HepG2 (cell line): ENCODE data around the gene UGT1A7. TPM values are rescaled to one million over a fixed set of nuclear protein-coding genes. Genes with fewer than 3 reads are reported as not detected.

ENCODE experiments used
- ATAC-seq: fragments of 200-7000 bp; cut with Tn5 transposase; 3 replicates; pipeline ENCODE4 v1.9.1; 2020; ENCODE audit warnings: mild to moderate bottlenecking, moderate library complexity
- BruUV-seq: library from RNA; stranded (reverse); fragments of 400-500 nt; replicated peaks from 2 replicates; lab custom pipeline; 2021; lab: Mats Ljungman, UMichigan
- CTCF ChIA-PET: fragments of 300-600 bp; formaldehyde crosslinking; extraction: SDS; loops from one replicate; lab custom pipeline; 2021; ENCODE audit warnings: low total read pairs, inconsistent platforms, low intra/inter-chr PET ratio; lab: Yijun Ruan, JAX
- POLR2A ChIA-PET: fragments of 350-600 bp; sonication (Branson Sonifier 250); formaldehyde crosslinking; loops from one replicate; lab custom pipeline; 2020; ENCODE audit warnings: antibody characterized with exemption, inconsistent platforms; lab: Yijun Ruan, JAX
- DNase-seq: peaks from one replicate; pipeline ENCODE4 v3.0.0-alpha.2; 2015; ENCODE audit warnings: low spot score
- FAIRE-seq: peaks from 3 replicates; lab custom pipeline; 2011; peaks lifted over from hg19 to GRCh38; lab: Jason Lieb, UNC
- H2AFZ ChIP-seq: one replicate; pipeline ENCODE4 v1.6.1; 2011; ENCODE audit warnings: low read length, inconsistent platforms
- H3K27ac ChIP-seq: fragments of 300-600 bp; 3 replicates; pipeline ENCODE4 v1.8.0; 2011; ENCODE audit warnings: mixed run types, mild to moderate bottlenecking, mixed read lengths, low read length, inconsistent platforms; ENCODE audit not compliant: insufficient read depth; ENCODE audit errors: extremely low read length
- H3K27me3 ChIP-seq, 2 experiments: fragments of 200-600 bp in 1 of 2; 2 replicates in 1 of 2; 3 replicates in 1 of 2; pipeline versions ENCODE4 v1.6.0 to v1.8.0; 2011; ENCODE audit warnings: low read length in 2 of 2, mild to moderate bottlenecking in 2 of 2, moderate library complexity in 2 of 2, inconsistent platforms in 1 of 2; ENCODE audit not compliant: insufficient read depth in 2 of 2, control insufficient read depth in 1 of 2
- H3K36me3 ChIP-seq, 2 experiments: fragments of 200-600 bp in 1 of 2; replicated peaks in 1 of 2; 2 replicates in 1 of 2; 3 replicates in 1 of 2; pipeline versions ENCODE4 v1.5.1 to v1.8.0; 2011; ENCODE audit warnings: low read length in 2 of 2, inconsistent platforms in 1 of 2; ENCODE audit not compliant: insufficient read depth in 2 of 2, control insufficient read depth in 1 of 2
- H3K4me1 ChIP-seq: 2 replicates; pipeline ENCODE4 v1.5.1; 2012; ENCODE audit warnings: low read length, inconsistent platforms; ENCODE audit not compliant: insufficient read depth
- H3K4me2 ChIP-seq: 2 replicates; pipeline ENCODE4 v1.6.0; 2011; ENCODE audit warnings: low read depth, low read length, inconsistent platforms
- H3K4me3 ChIP-seq, 3 experiments: fragments of 200-600 bp in 1 of 3; sonication (generic), shearing (Covaris generic) in 1 of 3; replicated peaks in 1 of 3; 2 replicates each; pipeline ENCODE4 v1.5.1; 2011 to 2016; ENCODE audit warnings: low read length in 3 of 3, inconsistent platforms in 2 of 3, low read depth in 2 of 3, mild to moderate bottlenecking in 2 of 3, control low read depth in 1 of 3, mixed read lengths in 1 of 3; ENCODE audit not compliant: insufficient read depth in 1 of 3
- H3K79me2 ChIP-seq: one replicate; pipeline ENCODE4 v1.6.1; 2011; ENCODE audit warnings: low read length, inconsistent platforms; ENCODE audit not compliant: insufficient read depth
- H3K9ac ChIP-seq: 2 replicates; pipeline ENCODE4 v1.6.0; 2011; ENCODE audit warnings: mild to moderate bottlenecking, low read depth, low read length, inconsistent platforms; ENCODE audit not compliant: insufficient read depth
- H3K9me3 ChIP-seq: 2 replicates; pipeline ENCODE4 v1.5.1; 2012; ENCODE audit warnings: mild to moderate bottlenecking, low read length
- H4K20me1 ChIP-seq: 2 replicates; pipeline ENCODE4 v1.6.0; 2011; ENCODE audit warnings: inconsistent platforms, mild to moderate bottlenecking, low read length, moderate library complexity; ENCODE audit not compliant: insufficient read depth
- HES4 ChIP-seq: sonication (generic); formaldehyde crosslinking; IDR thresholded peaks from 2 replicates; pipeline ENCODE4 v1.9.0; 2021; ENCODE audit warnings: mild to moderate bottlenecking, missing genetic modification reagents, borderline replicate concordance
- IRF2 ChIP-seq: IDR thresholded peaks from 2 replicates; pipeline ENCODE4 v1.6.1; 2018; ENCODE audit warnings: missing genetic modification reagents, missing compliant biosample characterization
- MTA3 ChIP-seq: sonication (generic); formaldehyde crosslinking; IDR thresholded peaks from 2 replicates; pipeline ENCODE4 v1.4.0; 2020; ENCODE audit warnings: missing genetic modification reagents
- SP140L ChIP-seq: sonication (generic); formaldehyde crosslinking; IDR thresholded peaks from 2 replicates; pipeline ENCODE4 v1.4.0; 2020; ENCODE audit warnings: missing genetic modification reagents, borderline replicate concordance
- ZNF317 ChIP-seq: sonication (generic); formaldehyde crosslinking; IDR thresholded peaks from 2 replicates; pipeline ENCODE4 v1.5.0; 2020; ENCODE audit warnings: mild to moderate bottlenecking, missing genetic modification reagents
- ZSCAN29 ChIP-seq: sonication (generic); formaldehyde crosslinking; conservative IDR thresholded peaks from 2 replicates; pipeline ENCODE4 v1.4.0; 2020; ENCODE audit warnings: mild to moderate bottlenecking, missing genetic modification reagents
- WGBS: methylation state at CpG from one replicate; pipeline ENCODE4 v1.1.6; 2017; ENCODE audit warnings: low lambda C conversion rate; 5-methylcytosine and 5-hydroxymethylcytosine counted together
- in situ Hi-C: cut with HindIII; loops from 2 replicates; pipeline ENCODE4 v1.10.0; 2017; ENCODE audit warnings: low pct_unique_long_range_greater_than_20kb; ENCODE audit not compliant: extremely low pct_ligation_motif_present
- intact Hi-C: fragments of 100-400 bp; cut with micrococcal nuclease; formaldehyde crosslinking; loops from one replicate; pipeline ENCODE4 v1.10.0; 2022; ENCODE audit not compliant: unreplicated experiment
- polyA plus RNA-seq, 8 experiments: library from polyadenylated mRNA; depleted of rRNA in 3 of 8; stranded (reverse) in 7 of 8; unstranded in 1 of 8; fragments of >200 nt; fragmentation: Illumina TruSeq in 4 of 8; extraction: Trizol in 4 of 8; gene quantifications; 2 replicates each; pipeline versions ENCODE4 v1.2.1 to v1.2.3, GENCODE V29; 2011 to 2016; ENCODE audit warnings: low read depth in 4 of 8, missing spikeins in 1 of 8, mixed read lengths in 1 of 8; ENCODE audit not compliant: insufficient read depth in 1 of 8
- total RNA-seq, 5 experiments: library from RNA; depleted of rRNA; stranded (reverse); fragments of >200 nt; fragmentation: Illumina TruSeq; extraction: Trizol; gene quantifications; 2 replicates each; pipeline ENCODE4 v1.2.3, GENCODE V29; 2016; ENCODE audit warnings: low read depth in 1 of 5
- TF ChIP-seq, protein P1 (sequence below): sonication (generic); formaldehyde crosslinking; conservative IDR thresholded peaks from 2 replicates; pipeline ENCODE4 v1.4.0; 2020; ENCODE audit warnings: missing genetic modification reagents
- TF ChIP-seq, protein P2 (sequence below): IDR thresholded peaks from 2 replicates; pipeline ENCODE4 v1.6.1; 2012; ENCODE audit warnings: low read depth, low read length, improper control_type of control experiment

The UGT1A7 gene
- total and polyA plus RNA-seq, 2 of the 13 experiments (the other 11 are each of a cell fraction or from before 2014, with no cell fraction given) = not detected

DNA sequence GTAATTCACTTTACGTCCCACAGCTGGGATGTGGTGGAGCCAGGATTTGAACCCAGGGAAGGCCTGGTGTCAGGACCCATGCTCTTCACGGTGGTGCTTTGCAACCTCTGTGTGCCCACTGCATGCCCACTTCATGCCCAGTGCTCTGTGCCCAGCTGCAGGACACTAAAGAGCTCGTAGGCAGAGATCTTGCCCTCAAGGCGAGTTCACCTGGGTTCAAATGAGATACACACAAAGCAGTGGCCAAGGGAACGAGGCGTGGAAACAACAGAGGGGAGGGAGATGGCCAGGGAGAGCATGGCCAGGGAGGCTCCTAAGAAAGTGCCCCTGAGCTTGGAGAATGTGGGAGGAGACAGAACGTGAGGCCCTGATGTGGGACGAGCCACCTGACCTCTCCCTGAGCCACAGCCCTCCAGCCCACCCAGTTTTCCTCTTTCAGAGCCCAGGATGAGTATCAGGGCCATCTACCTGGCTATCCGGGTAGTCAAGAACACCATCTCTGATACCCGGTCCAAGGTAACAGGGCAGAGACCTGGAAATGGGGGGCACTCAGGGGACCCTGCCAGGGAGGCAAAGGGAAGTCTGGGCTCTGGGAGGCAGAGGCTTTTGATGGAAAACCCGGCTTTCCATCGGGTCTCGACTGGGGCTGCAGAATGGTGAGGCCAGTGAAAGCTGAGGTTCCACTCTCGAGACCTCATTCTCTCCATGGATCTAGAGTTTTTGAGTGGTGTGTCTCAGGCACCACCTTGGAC lies 116.8 kb downstream of the UGT1A7 start:
- 26% methylated on average over 14 of the region's 14 CpGs for WGBS
- BruUV-seq = no TSS peak
- CTCF ChIA-PET = no interaction called here

More for the DNA sequence above, 116.8 kb downstream of the UGT1A7 start:
- Histone ChIP-seq H3K27me3 (peaks cover 3 to 54% of the 10 kb centered on the region in 2 experiments; a peak in 3 of 5 replicates), H4K20me1 (no peaks in the 10 kb centered on the region), H3K79me2 (no peaks in the 10 kb centered on the region), H3K9ac (no peak overlapping the region), H3K27ac (no peak overlapping the region)
- in situ Hi-C loops = no loop called here
- POLR2A ChIA-PET = no interaction called here
- no peak for DNase-seq
- ATAC-seq = no peak
- TF ChIP-seq IRF2 (CRISPR knock-in tag) (no peak), SP140L (CRISPR knock-in tag) (no peak), ZNF317 (CRISPR knock-in tag) (no peak), MTA3 (CRISPR knock-in tag) (no peak), ZSCAN29 (CRISPR knock-in tag) (no peak), HES4 (CRISPR knock-in tag) (no peak)
- TF ChIP-seq, protein P1, sequence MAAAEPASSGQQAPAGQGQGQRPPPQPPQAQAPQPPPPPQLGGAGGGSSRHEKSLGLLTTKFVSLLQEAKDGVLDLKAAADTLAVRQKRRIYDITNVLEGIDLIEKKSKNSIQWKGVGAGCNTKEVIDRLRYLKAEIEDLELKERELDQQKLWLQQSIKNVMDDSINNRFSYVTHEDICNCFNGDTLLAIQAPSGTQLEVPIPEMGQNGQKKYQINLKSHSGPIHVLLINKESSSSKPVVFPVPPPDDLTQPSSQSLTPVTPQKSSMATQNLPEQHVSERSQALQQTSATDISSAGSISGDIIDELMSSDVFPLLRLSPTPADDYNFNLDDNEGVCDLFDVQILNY = no peak
- TF ChIP-seq, protein P2, sequence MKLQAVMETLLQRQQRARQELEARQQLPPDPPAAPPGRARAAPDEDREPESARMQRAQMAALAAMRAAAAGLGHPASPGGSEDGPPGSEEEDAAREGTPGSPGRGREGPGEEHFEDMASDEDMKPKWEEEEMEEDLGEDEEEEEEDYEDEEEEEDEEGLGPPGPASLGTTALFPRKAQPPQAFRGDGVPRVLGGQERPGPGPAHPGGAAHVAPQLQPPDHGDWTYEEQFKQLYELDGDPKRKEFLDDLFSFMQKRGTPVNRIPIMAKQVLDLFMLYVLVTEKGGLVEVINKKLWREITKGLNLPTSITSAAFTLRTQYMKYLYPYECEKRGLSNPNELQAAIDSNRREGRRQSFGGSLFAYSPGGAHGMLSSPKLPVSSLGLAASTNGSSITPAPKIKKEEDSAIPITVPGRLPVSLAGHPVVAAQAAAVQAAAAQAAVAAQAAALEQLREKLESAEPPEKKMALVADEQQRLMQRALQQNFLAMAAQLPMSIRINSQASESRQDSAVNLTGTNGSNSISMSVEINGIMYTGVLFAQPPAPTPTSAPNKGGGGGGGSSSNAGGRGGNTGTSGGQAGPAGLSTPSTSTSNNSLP = no peak
- TF ChIP-seq, all 625 proteins: peak for 0
- no peaks in the 10 kb centered on the region for H3K36me3 ChIP-seq
- intact Hi-C loops = no loop called here
- H3K4me1 ChIP-seq = peaks cover 10% of the 10 kb centered on the region; the same call in 1 of the 2 replicates
- H3K4me2 ChIP-seq = no peak overlapping the region
- no peaks in the 10 kb centered on the region for H3K9me3 ChIP-seq
- no peak overlapping the region for H2AFZ ChIP-seq
- H3K4me3 ChIP-seq = no peak overlapping the region
- no peak for FAIRE-seq
